Adipose tissue (tissue), 3 donors: ENCODE measurements around the gene OTX1. TPM values are rescaled to one million over a fixed set of nuclear protein-coding genes. Genes with fewer than 3 reads are reported as not detected.
"Not testable (repeated sequence)": the region's sequence is repeated elsewhere in the genome, so short reads cannot be mapped to it uniquely, and the experiment has no call there.

Experiments used
- H3K27ac ChIP-seq: one replicate; pipeline ENCODE4 v1.5.1; 2013; ENCODE audit warnings: low read depth, low read length
- WGBS, 3 donors: extraction: QIAGEN DNeasy Blood & Tissue Kit; methylation state at CpG; one replicate each; pipeline ENCODE4 v1.1.7; 2013; 5-methylcytosine and 5-hydroxymethylcytosine counted together
- polyA plus RNA-seq, 3 donors: library from polyadenylated mRNA; stranded (reverse); fragments of 200-250 nt; gene quantifications; one replicate each; pipeline ENCODE4 v1.2.3, GENCODE V29; 2013
- donor health status: healthy with polysubstance abuse.
- donor health status: Bipolar disorder and iron deficiency.
- donor health status: healthy.

Gene OTX1
- polyA plus RNA-seq: under 1 TPM; 0.04 to 0.11 (median 0.07) TPM

DNA sequence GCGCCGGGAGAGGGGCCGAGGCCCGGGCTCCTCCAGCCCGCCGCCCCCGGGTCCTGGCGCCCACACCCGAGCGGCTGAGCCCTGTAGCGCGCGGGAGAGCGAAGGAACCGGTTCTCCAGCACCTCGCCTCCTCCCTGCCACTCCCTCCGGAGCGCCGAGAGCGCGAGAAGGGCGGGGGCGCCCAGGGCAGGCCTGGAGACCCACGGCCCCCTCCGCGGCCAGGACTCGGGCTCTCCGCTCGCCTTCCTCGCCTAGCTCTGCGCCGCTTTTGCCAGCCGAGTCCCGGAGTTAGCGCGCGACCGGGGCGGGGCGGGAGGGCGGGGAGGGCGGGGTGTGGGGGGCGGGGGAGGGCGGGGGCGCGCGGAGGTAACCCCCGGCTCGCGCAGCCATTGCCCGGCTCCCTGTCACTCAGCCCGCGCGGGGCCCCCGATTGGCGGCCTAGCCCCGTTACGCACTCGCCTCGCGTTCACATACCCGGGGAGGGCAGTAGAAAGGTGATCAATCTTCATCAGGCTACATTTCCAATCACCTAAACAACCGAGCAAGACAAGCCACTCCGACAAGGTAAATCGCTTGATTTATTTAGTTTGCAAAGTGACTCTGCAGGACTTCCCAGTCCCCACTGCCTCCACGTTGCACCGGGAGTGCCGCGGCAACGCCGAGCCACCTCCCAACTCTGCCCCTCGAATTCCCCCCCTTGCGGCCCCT is at the start of gene OTX1:
OTX1 (plus strand) TSS at position 497 of the 708 bp plus-strand sequence. CDS start 2,161 bp downstream, outside the sequence.
- no peak within 1 kb of the TSS for H3K27ac ChIP-seq
- 0 to 1% (median 1%) methylated on average over 45 to 68 of the region's 73 CpGs for WGBS, 3 donors

DNA sequence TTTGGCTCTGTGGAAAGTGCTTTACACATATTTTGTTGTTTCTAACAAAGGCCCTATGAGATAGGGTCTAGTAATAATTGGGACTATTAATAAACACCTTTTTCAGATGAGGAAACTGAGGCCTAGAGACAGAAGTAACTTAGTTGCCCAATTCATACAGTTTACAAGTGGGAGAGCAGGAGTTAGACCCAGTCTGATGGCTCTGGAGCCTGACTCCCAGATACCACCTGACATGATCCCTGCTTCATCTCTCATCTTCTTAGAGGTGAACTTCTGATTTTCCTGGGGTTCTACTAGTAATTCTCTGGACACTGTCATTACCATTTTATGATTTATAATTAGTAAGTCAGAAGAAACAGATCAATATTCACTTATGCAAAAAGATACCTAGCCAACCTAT is 49.1 kb upstream of the OTX1 start:
- no peak overlapping the region for H3K27ac ChIP-seq

DNA sequence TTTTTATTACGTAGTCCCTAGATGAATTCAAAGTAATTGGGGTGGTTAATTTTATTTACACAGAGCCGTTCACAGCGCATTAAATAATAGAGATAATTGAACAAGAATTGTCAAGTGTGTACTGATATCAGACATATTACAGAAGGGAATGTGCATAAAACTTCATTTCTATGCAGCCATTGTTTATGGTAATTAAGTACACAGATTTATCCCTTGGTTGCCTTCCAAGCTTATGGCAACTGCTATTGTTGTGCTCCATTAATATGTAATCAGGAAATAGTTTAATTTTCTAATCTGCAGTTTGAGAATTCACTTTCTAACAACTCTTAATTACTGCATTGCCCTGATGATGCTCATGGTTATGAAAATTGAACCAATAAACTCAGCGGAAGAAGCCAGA is 47.3 kb upstream of the OTX1 start:
- 90% methylated on average over 4 of the region's 4 CpGs for WGBS, 3 donors
- H3K27ac ChIP-seq: no peak overlapping the region

DNA sequence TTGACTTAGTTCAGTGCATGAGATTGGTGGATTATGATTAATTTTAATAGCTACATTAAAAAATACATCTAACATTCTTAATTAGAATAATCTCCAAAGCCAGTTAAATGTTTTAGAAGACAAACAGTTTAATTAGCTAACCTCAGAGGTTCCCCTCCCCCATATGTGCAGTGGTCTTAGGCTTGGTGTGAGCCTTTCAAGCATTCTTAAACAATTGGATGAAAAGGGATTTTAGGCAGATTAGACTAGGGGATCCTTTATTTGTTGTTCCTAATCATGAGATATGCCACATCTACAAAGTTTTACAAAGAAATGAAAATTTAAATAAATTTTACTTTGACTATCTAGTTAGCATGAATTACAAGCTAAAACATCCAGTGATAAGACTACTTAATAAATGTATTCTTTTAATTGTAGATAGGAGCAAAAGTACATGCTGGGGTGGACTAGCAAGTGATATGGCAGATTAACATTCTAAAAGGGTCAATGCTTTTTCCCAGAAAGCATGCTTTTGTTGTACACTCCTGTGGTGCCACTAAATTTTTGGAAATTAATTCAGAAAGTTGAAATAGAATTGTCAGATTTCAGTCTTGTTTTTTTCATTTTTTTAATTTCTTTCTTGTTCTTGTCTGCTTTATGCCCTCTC is 42.7 kb upstream of the OTX1 start:
- H3K27ac ChIP-seq: no peak overlapping the region

DNA sequence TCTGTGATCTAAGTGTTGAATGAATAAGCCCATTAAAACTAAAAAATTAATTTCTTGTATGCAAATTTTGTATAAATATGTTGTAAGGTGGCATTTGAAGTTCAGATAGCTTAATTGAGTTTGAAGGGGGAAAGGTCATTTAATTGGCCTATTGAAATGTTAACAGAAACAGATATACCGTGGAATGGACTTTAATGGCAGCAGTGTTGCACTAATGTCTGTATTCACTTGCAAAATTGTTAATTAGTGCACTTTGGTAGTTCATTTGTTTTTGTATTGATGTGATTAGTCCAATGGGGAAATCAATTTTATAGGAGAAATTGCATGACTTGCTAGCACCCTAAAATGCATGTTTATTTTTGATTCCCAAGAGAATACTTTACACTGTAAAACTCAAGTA is 41.8 kb upstream of the OTX1 start:
- no peak overlapping the region for H3K27ac ChIP-seq
- WGBS, 3 donors: 94 to 98% (median 95%) methylated on average over 1 of the region's 1 CpG

DNA sequence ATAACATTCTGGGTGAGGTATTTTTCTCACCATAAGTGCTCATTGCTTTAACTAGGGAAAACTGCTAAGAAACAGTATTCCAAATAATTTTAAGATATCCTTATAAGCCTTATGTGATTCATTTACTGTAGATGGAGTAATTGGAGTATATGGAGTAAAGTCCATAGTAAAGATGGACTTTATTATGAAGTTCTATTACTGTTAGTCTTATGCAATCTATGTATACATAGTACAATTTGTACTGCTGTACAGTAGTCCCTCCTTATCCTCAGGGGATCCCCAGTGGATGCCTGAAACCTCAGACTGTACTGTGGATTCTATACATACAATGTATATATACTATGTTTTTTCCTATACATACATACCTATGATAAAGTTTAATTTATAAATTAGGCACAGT is 41.1 kb upstream of the OTX1 start:
- no peak overlapping the region for H3K27ac ChIP-seq

DNA sequence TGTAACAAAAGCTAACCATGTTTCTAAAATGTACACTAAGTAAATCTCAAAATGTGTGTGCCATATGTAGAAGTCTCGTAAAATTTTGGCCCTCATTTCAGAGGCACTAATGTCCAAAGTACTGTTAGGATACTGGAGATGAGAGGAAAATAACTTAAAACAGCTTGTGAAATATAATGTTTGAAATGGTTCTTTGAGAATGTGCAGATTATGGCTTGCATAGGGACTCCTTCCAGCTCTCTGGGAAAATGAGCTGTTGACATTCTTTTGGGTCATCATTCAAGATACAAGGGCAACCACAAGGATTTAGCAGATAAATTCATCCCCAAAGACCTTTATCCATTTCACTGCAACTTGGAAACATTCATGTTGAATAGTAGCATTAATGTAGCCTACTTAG is 38.1 kb upstream of the OTX1 start:
- WGBS, 3 donors: 83 to 100% (median 98%) methylated on average over 1 of the region's 1 CpG
- no peak overlapping the region for H3K27ac ChIP-seq

DNA sequence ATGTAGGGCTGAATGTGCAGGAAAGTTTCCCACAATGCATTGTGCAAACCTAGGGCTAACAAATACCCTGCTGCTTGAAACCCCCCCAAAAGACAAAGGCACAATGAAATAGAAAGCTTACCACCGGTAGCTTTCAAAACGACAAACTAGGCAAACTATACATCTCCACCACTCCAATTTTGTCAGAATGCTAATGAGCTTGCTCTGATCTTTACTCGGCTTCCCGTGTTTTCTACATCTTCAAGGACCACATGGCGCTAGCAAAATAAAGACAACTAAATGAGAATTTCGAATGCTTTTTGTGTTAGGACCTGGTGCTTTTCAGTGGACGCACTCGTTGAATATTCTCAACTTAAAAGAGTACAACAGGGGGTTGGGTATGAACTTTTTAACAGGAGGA is 37.2 kb upstream of the OTX1 start:
- no peak overlapping the region for H3K27ac ChIP-seq
- 91% methylated on average over 8 of the region's 8 CpGs for WGBS, 3 donors

DNA sequence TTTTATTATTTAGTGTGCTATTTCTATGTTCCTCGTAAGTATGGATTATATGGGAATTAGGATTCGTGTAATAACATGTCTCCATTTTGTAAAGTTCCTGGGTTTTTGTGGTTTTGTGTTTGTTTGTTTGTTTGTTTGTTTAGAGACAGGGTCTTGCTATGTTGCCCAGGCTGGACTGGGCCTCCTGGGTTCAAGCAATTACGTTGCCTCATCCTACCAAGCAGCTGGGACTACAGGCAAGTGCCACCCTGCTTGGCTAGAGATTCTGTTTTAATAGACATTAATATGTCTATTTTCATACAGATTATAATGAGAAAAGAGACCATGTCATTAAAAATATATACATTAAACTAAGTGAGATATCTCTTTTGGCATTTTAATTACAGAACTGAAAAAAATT is 35.2 kb upstream of the OTX1 start:
- 97 to 100% (median 99%) methylated on average over 3 of the region's 3 CpGs for WGBS, 3 donors
- H3K27ac ChIP-seq: no peak overlapping the region

DNA sequence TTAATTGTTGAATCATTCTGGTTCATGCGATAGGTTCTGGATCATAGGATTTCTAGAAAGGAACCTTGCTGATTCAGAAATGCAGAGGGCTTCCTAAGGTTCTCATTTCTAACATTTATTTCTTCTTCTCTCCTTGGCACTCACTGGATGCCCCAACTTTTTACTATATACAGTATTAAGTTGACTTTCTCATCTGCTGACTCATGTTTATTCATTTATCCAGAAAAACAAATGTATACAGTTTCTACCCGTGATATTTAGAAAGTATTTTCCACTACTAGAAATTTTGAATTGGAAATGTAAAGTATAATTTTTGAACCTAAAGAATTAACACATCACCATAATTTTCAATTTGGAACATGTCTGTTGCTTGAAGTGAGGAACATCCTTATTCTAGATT is 32.2 kb upstream of the OTX1 start:
- no peak overlapping the region for H3K27ac ChIP-seq
- WGBS, 3 donors: 96 to 97% (median 96%) methylated on average over 2 of the region's 2 CpGs

DNA sequence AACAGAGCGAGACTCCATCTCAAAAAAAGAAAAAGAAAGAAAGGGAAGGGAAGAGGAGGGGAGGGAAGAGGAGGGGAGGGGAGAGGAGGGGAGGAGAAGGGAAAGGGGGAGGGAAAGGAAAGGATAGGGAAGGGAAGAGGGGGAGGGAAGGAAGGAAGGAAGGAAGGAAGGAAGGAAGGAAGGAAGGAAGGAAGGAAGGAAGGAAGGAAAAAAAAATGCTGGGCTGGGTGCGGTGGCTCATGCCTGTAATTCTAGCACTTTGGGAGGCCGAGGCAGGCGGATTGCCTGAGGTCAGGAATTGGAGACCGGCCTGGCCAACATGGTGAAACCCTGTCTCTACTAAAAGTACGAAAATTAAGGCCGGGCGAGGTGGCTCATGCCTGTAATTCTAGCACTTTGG is 30.9 kb upstream of the OTX1 start:
- not testable (repeated sequence) for H3K27ac ChIP-seq
- 92 to 96% (median 93%) methylated on average over 8 of the region's 8 CpGs for WGBS, 3 donors

DNA sequence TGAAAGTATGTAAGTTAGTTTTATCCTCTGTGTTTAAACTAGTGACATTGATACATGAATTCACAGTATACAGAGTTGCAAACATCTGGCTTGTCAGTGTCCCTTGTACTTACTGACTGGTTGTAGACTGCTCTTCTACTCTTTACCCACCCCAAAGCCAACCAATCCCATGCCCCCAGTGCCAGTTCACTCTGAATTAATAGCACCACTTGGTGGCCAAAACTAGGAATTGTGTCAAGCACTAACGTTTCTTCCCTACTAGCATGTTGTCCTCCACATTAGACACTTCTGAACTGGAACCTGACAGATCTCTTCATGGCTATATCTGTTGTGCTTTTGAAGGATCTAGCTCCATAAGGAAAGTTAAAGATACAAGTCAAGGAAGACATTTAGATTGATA is 27.2 kb upstream of the OTX1 start:
- WGBS, 3 donors: 0 to 30% (median 18%) methylated on average over 1 of the region's 1 CpG
- no peak overlapping the region for H3K27ac ChIP-seq

DNA sequence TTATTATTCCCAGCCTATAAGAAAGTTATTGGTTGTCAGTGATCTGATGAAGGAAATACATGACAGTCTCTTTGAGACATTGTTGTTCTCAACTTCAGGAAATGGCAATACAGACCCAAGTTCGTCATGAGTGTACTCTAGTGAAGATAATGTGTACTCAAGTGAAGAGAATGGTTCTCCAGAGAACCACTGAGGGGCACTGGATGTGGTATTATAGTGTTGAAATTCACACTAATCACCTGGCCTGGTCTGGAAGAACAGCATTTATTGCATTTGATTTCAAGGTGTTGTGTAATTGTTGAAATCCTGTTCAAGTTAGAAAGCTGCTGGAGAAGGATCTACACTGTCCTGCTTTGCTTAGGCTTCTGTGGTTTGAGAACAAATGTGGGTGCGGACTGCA is 23.4 kb upstream of the OTX1 start:
- no peak overlapping the region for H3K27ac ChIP-seq
- WGBS, 3 donors: 80 to 98% (median 89%) methylated on average over 2 of the region's 2 CpGs

DNA sequence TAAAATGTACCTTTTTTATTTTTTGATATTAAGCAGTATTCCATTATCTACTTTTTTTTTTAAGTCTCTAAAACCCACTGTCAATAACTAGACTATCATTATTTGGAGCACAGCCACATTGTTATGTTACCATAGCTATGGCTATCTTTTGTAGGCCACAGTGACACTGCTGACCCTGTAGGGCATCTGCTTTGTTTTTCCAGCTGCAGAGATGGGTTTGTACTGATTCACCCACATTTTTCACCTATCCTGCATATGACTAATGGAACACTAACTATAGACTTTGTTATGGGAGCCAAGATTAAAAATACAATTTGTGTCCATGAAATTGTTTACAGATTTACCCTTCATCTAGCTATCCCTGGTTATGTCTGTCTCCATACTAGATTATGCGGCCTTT is 21.6 kb upstream of the OTX1 start:
- WGBS, 3 donors: 97 to 100% (median 98%) methylated on average over 1 of the region's 1 CpG
- no peak overlapping the region for H3K27ac ChIP-seq

DNA sequence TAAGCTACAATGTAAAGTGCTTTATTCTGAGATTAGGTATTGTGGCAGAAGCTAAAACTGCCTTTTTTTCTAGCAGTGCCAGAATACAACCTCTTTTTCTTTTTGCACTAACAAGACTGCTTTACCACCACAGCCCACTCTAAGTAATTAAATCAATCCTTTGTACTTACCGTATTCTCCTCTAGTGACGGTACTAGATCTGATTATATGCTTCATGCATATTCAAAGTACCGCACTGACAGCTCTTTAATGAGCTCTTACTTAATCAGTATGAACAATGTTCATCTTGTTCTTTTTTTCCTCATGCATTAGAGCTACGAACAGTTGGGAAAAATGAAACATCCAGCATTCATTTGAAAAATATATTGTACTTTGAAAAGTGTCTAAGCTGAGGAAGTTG is 16.1 kb upstream of the OTX1 start:
- H3K27ac ChIP-seq: no peak overlapping the region
- 95 to 97% (median 96%) methylated on average over 4 of the region's 4 CpGs for WGBS, 3 donors

DNA sequence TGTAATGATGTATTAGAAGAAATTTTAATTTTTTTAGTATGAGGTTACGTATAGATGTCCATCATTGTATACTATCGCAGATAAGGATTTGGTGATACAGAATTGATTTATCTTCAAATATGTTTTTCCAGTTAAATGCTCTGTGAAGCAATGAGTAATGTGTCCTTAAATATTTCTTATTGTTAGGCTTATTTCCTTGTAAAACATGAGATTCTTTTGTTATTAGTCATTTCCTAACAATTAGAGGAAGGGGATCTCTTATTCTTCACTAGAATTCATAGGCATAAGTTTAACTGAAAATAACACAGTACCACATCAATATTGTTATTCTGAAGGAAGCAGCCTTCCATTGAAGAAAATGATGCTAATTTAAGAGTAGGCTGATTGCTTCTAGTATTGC is 15.5 kb upstream of the OTX1 start:
- no peak overlapping the region for H3K27ac ChIP-seq
- WGBS, 3 donors: 88 to 94% (median 91%) methylated on average over 2 of the region's 2 CpGs

DNA sequence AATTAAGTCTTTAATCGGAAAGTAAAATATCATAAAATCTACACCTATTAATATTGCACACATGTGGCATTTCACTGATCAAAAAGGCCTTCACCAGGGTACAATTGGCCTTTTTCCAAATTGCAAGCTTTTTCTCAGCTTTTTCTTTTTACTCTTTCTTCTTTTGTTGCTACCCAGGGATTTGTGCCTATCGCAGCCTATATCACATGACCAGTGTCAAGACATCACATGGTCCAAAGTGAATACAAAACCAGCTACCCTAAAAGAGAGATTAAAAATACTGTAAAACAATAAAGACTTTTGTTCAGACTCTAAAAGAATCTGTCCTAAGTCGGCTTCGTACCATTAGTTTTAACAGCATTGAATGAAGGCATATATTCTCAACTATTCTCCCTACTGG is 15.0 kb upstream of the OTX1 start:
- no peak overlapping the region for H3K27ac ChIP-seq
- WGBS, 3 donors: 91 to 97% (median 95%) methylated on average over 4 of the region's 4 CpGs

DNA sequence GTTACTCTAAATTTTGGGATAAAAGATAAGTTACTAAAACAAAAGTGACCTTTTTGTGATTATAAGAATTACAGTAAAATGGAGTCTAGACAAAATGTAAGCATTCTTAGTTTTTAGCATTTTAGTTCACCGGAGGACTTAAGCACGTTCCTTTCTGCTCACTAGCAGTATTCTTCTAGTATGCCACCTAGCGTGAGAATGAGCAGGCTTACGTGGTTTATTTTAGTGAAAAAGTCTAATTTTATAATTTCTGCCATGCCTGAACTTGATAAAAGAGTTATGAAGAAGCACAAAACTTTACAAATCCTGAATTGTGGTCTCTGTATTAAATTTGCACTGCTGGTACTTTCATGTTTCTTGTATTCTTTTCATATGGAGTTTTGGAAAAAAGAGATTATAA is 12.6 kb upstream of the OTX1 start:
- 97 to 99% (median 97%) methylated on average over 4 of the region's 4 CpGs for WGBS, 3 donors
- H3K27ac ChIP-seq: no peak overlapping the region

DNA sequence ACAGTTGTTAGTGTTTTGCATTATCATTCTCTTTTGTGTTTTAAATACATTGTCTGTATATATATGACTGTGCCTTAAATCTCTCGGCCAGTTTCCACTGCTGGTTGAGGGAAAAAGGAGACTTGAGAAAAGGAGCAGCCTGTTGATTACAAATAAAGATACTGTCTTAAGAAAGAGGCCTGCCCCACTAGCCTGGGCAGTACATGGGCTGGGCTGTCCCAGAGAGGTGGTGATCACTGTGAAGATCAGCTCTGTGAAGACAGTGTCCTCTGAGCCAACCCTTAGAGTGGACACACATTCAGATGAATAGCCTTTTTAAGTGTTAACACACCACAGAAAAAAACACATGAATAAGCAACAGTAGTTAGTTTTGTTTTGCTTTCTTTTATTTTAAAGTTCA is 10.0 kb upstream of the OTX1 start:
- WGBS, 3 donors: 83 to 100% (median 96%) methylated on average over 1 of the region's 1 CpG
- no peak overlapping the region for H3K27ac ChIP-seq

DNA sequence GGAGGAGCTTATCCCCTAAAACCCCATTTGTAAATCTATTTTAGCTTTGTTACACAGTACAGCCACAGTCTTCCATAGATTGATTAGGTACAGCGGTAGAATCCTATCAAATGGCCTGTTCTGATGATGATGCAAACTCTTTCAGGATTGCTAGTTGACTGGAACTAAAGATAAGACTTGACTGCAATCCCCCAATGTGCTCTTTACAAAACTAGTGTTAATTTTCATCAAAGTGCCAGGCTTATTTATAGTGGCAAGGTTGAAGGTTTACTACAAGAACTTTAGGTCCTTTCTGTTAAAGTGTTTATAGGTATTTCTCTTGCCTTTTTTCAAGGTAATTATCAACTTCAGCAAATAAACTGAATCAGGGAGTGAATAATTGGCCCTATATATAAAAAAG is 9.0 kb upstream of the OTX1 start:
- H3K27ac ChIP-seq: no peak overlapping the region
- 97 to 100% (median 99%) methylated on average over 1 of the region's 1 CpG for WGBS, 3 donors
